ENCODE measurements around the gene TWNK.

The TWNK gene

DNA sequence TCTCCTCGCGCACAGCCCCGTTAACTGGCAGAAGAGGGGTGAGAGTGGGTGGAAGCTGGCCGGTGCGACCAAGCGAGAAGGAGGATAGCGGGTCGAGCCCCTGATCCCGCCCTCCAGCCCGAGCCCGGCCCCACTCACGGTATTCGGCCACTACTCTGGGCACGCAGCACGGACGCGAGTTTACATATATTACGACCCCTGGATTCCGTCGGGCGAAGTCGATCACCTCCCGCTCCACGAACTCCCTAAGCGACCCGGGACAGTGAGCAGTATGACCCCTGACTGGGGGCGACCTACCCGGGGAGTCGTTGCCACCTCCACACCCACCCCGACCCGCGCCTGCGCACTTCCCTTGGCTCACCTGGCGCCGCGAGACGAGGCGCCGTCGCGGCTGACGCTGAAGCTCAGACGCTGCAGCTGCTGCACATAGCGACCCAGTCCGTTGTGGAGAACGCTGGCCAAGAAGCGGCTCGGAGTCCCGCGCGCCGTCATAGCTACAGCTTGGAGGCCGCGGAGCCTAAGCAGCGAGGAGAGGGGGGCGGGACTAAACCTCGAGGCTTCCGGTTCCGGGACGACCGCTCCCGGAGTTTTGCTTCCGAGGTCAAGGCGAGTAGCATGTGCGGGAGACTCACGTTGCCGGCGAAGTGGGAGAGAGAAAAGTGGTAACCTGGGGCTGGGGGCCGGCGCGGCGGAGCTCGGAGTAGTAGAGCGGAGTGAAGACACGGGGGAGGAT lies at the start of gene TWNK, which contains the start of gene MRPL43:
Gene TWNK, plus strand, starts transcription at position 592 of the 733 bp plus-strand sequence. CDS start 668 bp downstream, outside the sequence.
Gene MRPL43, minus strand, starts transcription at position 546 of the 733 bp plus-strand sequence. Its CDS starts 54 bp downstream, at position 492.
- Mint-ChIP-seq H3K27ac (peak within 1 kb of the TSS; percentile 75 to 95 (median 84)), H3K27me3 (ENCODE audit: low read depth) (no peaks in the 10 kb centered on the region), H3K36me3 (ENCODE audit: low read depth) (peaks cover 29% of the 10 kb centered on the region), H3K4me3 (peak within 1 kb of the TSS; percentile 91 to 94 (median 93)), H3K9me3 (no peaks in the 10 kb centered on the region), H3K4me1 (peaks cover 18% of the 10 kb centered on the region)
- TF ChIP-seq, protein P1, sequence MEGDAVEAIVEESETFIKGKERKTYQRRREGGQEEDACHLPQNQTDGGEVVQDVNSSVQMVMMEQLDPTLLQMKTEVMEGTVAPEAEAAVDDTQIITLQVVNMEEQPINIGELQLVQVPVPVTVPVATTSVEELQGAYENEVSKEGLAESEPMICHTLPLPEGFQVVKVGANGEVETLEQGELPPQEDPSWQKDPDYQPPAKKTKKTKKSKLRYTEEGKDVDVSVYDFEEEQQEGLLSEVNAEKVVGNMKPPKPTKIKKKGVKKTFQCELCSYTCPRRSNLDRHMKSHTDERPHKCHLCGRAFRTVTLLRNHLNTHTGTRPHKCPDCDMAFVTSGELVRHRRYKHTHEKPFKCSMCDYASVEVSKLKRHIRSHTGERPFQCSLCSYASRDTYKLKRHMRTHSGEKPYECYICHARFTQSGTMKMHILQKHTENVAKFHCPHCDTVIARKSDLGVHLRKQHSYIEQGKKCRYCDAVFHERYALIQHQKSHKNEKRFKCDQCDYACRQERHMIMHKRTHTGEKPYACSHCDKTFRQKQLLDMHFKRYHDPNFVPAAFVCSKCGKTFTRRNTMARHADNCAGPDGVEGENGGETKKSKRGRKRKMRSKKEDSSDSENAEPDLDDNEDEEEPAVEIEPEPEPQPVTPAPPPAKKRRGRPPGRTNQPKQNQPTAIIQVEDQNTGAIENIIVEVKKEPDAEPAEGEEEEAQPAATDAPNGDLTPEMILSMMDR (IDR thresholded peaks at IDR 0.05; ENCODE audit: unreplicated experiment in 3 of 3): no peak

DNA sequence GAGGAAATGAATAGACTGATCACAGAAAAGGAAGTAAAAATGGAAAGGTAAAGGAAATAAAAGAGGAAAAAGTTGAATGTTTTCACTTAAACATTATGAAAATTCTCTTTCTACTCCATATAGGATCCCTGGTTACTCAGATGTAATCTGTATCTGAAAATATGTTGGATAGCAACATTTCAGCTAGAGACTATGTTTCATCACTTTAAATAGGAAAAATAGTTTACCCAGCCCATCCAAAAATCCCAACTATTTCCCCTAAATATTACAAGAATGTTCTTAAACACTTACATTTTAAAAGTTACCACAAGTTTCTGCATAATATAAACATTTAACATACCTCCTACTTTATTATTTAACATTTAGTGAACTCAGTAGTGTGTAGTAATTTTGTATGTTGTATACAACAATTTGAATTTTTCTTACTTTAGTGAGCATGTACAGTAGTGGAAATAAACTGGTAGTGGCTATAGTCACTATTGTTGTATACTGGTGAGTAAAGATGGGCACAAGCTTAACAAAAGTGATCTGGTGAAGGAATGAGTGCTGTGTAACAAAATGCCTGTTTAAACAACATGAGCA lies 47.5 kb upstream of the TWNK start:
- no peak overlapping the region for H3K4me3 Mint-ChIP-seq
- H3K27me3 Mint-ChIP-seq (ENCODE audit: low read depth): no peaks in the 10 kb centered on the region
- H3K4me1 Mint-ChIP-seq: no peaks in the 10 kb centered on the region
- TF ChIP-seq, protein P1 (IDR thresholded peaks at IDR 0.05; ENCODE audit: unreplicated experiment in 3 of 3): no peak
- H3K27ac Mint-ChIP-seq: no peak overlapping the region
- peaks cover 52% of the 10 kb centered on the region for H3K36me3 Mint-ChIP-seq (ENCODE audit: low read depth)
- no peaks in the 10 kb centered on the region for H3K9me3 Mint-ChIP-seq

DNA sequence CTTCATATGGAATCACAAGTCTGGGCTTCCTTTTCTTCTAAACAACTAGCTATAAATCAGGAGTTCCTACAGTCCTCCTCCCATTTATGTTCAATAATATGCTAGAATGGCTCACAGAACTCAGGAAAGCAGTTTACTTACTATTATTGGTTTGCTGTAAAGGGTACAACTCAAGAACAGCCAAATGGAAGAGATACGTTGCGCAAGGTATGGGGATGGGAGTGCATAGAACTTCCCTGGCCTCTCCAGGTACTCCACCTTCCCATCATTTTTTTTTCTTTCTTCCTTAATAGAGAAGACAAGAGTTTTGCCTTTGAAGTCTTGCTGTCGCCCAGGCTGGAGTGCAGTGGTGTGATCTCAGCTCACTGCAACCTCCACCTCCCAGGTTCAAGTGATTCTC lies 45.1 kb upstream of the TWNK start:
- no peak overlapping the region for H3K4me3 Mint-ChIP-seq
- TF ChIP-seq, protein P1 (IDR thresholded peaks at IDR 0.05; ENCODE audit: unreplicated experiment in 3 of 3): no peak
- H3K4me1 Mint-ChIP-seq: no peaks in the 10 kb centered on the region
- no peaks in the 10 kb centered on the region for H3K9me3 Mint-ChIP-seq
- no peak overlapping the region for H3K27ac Mint-ChIP-seq
- H3K36me3 Mint-ChIP-seq (ENCODE audit: low read depth): peaks cover 68% of the 10 kb centered on the region
- H3K27me3 Mint-ChIP-seq (ENCODE audit: low read depth): no peaks in the 10 kb centered on the region

DNA sequence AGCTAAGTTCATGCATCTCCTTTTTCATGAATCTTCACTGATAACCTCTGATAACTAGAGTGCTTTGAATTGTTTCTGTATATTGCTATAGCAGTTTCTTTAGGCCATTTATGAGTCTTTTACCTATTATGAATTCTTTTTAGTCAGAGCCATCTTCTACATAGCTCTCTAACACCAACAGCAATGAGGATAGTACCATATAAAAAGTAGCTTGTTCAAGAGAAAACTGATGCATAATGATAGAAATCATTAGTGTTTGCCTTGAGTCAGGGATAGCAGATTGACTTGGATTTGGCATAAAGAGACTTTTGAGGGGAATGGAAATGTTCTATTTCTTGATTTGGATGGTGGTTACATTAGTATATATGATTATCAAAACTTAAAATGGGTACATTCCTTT lies 43.8 kb upstream of the TWNK start:
- TF ChIP-seq, protein P1 (IDR thresholded peaks at IDR 0.05; ENCODE audit: unreplicated experiment in 3 of 3): no peak
- H3K9me3 Mint-ChIP-seq: no peaks in the 10 kb centered on the region
- H3K4me1 Mint-ChIP-seq: no peaks in the 10 kb centered on the region
- H3K27me3 Mint-ChIP-seq (ENCODE audit: low read depth): no peaks in the 10 kb centered on the region
- no peak overlapping the region for H3K4me3 Mint-ChIP-seq
- no peak overlapping the region for H3K27ac Mint-ChIP-seq
- H3K36me3 Mint-ChIP-seq (ENCODE audit: low read depth): peaks cover 71% of the 10 kb centered on the region

DNA sequence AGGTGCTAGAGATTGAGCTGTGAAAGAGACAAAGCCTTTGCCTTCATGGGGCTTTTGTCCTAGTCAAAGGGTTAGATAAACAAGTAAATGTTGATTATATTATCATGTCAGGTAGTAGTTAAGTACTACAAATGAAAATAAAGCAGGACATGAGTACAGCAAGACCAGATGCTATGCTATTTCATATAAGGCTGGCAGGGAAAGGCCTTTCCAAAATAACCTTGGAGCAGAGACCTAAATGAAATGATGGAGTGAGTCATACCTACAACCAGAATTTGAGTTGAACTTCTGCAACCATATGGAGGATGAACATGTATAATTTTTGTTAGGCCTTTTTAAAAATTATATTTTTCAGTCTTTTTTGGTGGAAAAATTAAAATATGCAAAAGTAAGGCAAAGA lies 41.6 kb upstream of the TWNK start:
- Mint-ChIP-seq H3K27ac (no peak overlapping the region), H3K4me3 (no peak overlapping the region), H3K9me3 (no peaks in the 10 kb centered on the region), H3K36me3 (ENCODE audit: low read depth) (peaks cover 68% of the 10 kb centered on the region), H3K27me3 (ENCODE audit: low read depth) (no peaks in the 10 kb centered on the region), H3K4me1 (no peaks in the 10 kb centered on the region)
- TF ChIP-seq, protein P1 (IDR thresholded peaks at IDR 0.05; ENCODE audit: unreplicated experiment in 3 of 3): no peak
